SK-N-SH treated with all-trans-retinoic acid at 6 μM for 48 hours (cell line): ENCODE results near the gene PUM1.

Source experiments
- CSDC2 ChIP-seq: fragments of 250-450 bp; sonication (Bioruptor Pico); IDR thresholded peaks from 2 replicates; pipeline ENCODE4 v1.5.0; 2020; ENCODE audit warnings: mild to moderate bottlenecking, moderate library complexity
- GLIS3 ChIP-seq: fragments of 250-450 bp; sonication (Bioruptor Pico); IDR thresholded peaks from 2 replicates; pipeline ENCODE4 v1.5.0; 2020; ENCODE audit warnings: mild to moderate bottlenecking, moderate library complexity
- ISL1 ChIP-seq: fragments of 250-450 bp; sonication (Bioruptor Pico); IDR thresholded peaks from 2 replicates; pipeline ENCODE4 v2.1.2; 2022; ENCODE audit warnings: mild to moderate bottlenecking, moderate library complexity
- ZNF565 ChIP-seq: fragments of 450-650 bp; formaldehyde crosslinking; conservative IDR thresholded peaks from 2 replicates; pipeline ENCODE4 v1.5.0; 2020; ENCODE audit warnings: low read depth, mild to moderate bottlenecking, moderate library complexity
- TF ChIP-seq, protein P1 (sequence below): fragments of 250-450 bp; sonication (Bioruptor Pico); IDR thresholded peaks from 2 replicates; pipeline ENCODE4 v1.8.0; 2020; ENCODE audit warnings: mild to moderate bottlenecking, moderate library complexity, borderline replicate concordance
- TF ChIP-seq, protein P2 (sequence below): fragments of 250-450 bp; sonication (Bioruptor Pico); IDR thresholded peaks from 2 replicates; pipeline ENCODE4 v1.5.1; 2020; ENCODE audit warnings: low read depth, mild to moderate bottlenecking, moderate library complexity

DNA sequence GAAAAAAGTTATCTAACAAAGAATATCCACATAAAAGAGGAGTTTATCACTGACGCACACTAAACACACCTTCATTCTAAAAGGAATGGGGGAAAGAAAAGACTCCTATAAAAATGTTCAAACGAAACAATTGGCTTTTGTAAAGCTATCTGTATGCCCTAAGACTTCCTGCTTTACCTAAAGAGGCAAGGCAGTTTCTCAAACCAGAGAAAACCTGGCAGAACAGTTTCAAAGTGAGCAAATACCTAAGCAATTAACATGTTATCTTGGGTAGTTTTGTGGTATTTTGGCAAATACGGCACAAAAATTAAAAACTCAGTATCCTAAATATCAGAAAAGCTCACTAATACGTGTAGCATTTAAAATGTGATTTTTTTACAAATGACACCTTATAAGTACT, 1.9 kb downstream of the PUM1 start:
- TF ChIP-seq CSDC2: no peak
- TF ChIP-seq, protein P1, sequence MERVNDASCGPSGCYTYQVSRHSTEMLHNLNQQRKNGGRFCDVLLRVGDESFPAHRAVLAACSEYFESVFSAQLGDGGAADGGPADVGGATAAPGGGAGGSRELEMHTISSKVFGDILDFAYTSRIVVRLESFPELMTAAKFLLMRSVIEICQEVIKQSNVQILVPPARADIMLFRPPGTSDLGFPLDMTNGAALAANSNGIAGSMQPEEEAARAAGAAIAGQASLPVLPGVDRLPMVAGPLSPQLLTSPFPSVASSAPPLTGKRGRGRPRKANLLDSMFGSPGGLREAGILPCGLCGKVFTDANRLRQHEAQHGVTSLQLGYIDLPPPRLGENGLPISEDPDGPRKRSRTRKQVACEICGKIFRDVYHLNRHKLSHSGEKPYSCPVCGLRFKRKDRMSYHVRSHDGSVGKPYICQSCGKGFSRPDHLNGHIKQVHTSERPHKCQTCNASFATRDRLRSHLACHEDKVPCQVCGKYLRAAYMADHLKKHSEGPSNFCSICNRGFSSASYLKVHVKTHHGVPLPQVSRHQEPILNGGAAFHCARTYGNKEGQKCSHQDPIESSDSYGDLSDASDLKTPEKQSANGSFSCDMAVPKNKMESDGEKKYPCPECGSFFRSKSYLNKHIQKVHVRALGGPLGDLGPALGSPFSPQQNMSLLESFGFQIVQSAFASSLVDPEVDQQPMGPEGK (CRISPR knock-in tag): no peak
- TF ChIP-seq, protein P2, sequence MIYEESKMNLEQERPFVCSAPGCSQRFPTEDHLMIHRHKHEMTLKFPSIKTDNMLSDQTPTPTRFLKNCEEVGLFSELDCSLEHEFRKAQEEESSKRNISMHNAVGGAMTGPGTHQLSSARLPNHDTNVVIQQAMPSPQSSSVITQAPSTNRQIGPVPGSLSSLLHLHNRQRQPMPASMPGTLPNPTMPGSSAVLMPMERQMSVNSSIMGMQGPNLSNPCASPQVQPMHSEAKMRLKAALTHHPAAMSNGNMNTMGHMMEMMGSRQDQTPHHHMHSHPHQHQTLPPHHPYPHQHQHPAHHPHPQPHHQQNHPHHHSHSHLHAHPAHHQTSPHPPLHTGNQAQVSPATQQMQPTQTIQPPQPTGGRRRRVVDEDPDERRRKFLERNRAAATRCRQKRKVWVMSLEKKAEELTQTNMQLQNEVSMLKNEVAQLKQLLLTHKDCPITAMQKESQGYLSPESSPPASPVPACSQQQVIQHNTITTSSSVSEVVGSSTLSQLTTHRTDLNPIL: no peak
- no peak for TF ChIP-seq ISL1 (CRISPR knock-in tag)
- TF ChIP-seq GLIS3 (CRISPR knock-in tag): no peak
- no peak for TF ChIP-seq ZNF565 (CRISPR knock-in tag)
